Ascending aorta (tissue), 2 donors: ENCODE measurements around the gene SHOC2. TPM values are rescaled to one million over a fixed set of nuclear protein-coding genes. Genes with fewer than 3 reads are reported as not detected.

ENCODE experiments used
- DNase-seq, 2 donors: peaks; one replicate each; pipeline ENCODE4 v3.0.0-alpha.2; 2019; ENCODE audit warnings: low spot score in 2 of 2
- H3K27ac ChIP-seq, 2 donors: fragments of 200-600 bp; sonication (generic); one replicate each; pipeline ENCODE4 v1.5.1; 2016 to 2017; ENCODE audit warnings: mild to moderate bottlenecking in 1 of 2
- H3K27me3 ChIP-seq: fragments of 200-600 bp; sonication (generic); one replicate; pipeline ENCODE4 v1.5.1; 2017
- H3K36me3 ChIP-seq, 2 donors: fragments of 200-600 bp; sonication (generic); one replicate each; pipeline ENCODE4 v1.5.1; 2016
- H3K4me1 ChIP-seq, 2 donors: fragments of 200-600 bp; sonication (generic); one replicate each; pipeline ENCODE4 v1.5.1; 2016 to 2017; ENCODE audit warnings: mild to moderate bottlenecking in 1 of 2
- H3K4me3 ChIP-seq, 2 donors: fragments of 200-600 bp; sonication (generic); one replicate each; pipeline ENCODE4 v1.5.1; 2016 to 2017; ENCODE audit warnings: mild to moderate bottlenecking in 1 of 2
- H3K9me3 ChIP-seq, 2 donors: fragments of 200-600 bp; sonication (generic); one replicate each; pipeline ENCODE4 v1.5.1; 2016
- CTCF ChIP-seq, 3 experiments: fragments of 200-600 bp in 2 of 3; fragments of 450-650 bp in 1 of 3; sonication (generic) in 2 of 3; IDR thresholded peaks; one replicate each; pipeline ENCODE4 v1.5.1; 2016 to 2019; ENCODE audit warnings: antibody characterized with exemption in 3 of 3, mild to moderate bottlenecking in 1 of 3, moderate library complexity in 1 of 3
- intact Hi-C: fragments of 100-400 bp; cut with DNase I; formaldehyde crosslinking; loops from one replicate; pipeline ENCODE4 v1.15.1; 2023
- total RNA-seq: library from RNA; depleted of rRNA; stranded (reverse); fragments of >200 nt; gene quantifications from one replicate; pipeline ENCODE4 v1.1.0, GENCODE V29; 2016

The SHOC2 gene
- total RNA-seq, 1 donor from 2014 or later: 49.6 TPM

GRCh38 chr10:110995301-110995700 lies 75.9 kb downstream of the SHOC2 start:
- intact Hi-C loops: no loop called here
- Histone ChIP-seq H3K27ac (no peak overlapping the region), H3K4me3 (no peak overlapping the region), H3K4me1 (peaks cover 0 to 4% of the 10 kb centered on the region in 2 donors), H3K9me3 (no peaks in the 10 kb centered on the region), H3K27me3 (no peaks in the 10 kb centered on the region), H3K36me3 (no peaks in the 10 kb centered on the region)
- TF ChIP-seq CTCF (IDR thresholded peaks at IDR 0.05): no peak
- DNase-seq: no peak

GRCh38 chr10:110996256-110996655 lies 76.9 kb downstream of the SHOC2 start:
- intact Hi-C loops: no loop called here

DNA sequence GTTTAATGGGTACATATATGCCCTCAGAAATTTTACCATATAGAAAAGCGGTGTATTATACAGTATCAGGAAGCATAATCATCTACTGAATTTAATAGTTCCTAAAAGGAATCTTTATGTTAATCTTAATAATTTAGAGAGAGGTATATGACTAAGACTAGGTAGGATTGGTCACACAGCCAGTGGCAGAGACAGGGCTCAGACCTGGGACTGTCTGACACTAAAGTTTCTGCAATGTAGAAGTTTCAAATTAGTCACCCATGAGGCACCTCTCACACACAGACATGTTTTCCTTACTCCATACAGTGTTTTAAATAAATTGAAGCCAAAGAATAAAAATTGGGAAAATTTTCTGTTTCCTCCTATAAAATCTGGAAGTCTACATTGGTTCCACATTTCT lies 84.6 kb downstream of the SHOC2 start:
- H3K4me1 ChIP-seq: no peaks in the 10 kb centered on the region
- H3K36me3 ChIP-seq: peaks cover 0 to 32% of the 10 kb centered on the region in 2 donors
- intact Hi-C loops: loop anchor here (10.0 kb wide), 1 partner anchor 79 kb away; no protein-coding TSS in a partner anchor

More at GRCh38 chr10:110996256-110996655, 76.9 kb downstream of the SHOC2 start:
- TF ChIP-seq CTCF (IDR thresholded peaks at IDR 0.05): no peak
- H3K4me1 ChIP-seq: peaks cover 0 to 4% of the 10 kb centered on the region in 2 donors
- DNase-seq: no peak
- no peak overlapping the region for H3K4me3 ChIP-seq
- H3K36me3 ChIP-seq: peaks cover 0 to 3% of the 10 kb centered on the region in 2 donors
- no peak overlapping the region for H3K27ac ChIP-seq
- H3K9me3 ChIP-seq: no peaks in the 10 kb centered on the region
- no peaks in the 10 kb centered on the region for H3K27me3 ChIP-seq

DNA sequence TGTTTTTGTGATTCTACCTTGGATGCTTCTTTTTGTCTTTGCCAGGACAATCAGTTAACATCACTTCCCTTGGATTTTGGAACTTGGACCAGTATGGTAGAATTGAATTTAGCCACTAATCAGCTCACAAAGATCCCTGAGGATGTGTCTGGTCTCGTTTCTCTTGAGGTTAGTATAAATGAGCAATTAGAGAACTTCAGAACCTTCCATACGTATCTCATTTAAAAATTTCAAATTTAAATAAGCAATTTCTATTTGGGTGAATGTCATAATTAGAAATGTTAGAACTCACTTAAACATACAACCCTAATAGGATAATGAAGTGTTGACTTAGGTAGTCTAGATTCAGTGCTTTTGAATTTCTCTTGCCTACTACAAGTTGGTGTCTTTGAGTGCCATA lies 88.1 kb downstream of the SHOC2 start:
- Histone ChIP-seq H3K4me3 (no peak overlapping the region), H3K4me1 (no peaks in the 10 kb centered on the region), H3K9me3 (no peaks in the 10 kb centered on the region), H3K36me3 (peaks cover 9 to 51% of the 10 kb centered on the region in 2 donors), H3K27me3 (no peaks in the 10 kb centered on the region), H3K27ac (no peak overlapping the region)
- TF ChIP-seq CTCF (IDR thresholded peaks at IDR 0.05): no peak
- DNase-seq: no peak
- intact Hi-C loops: loop anchor here (10.0 kb wide), 1 partner anchor 83 kb away; no protein-coding TSS in a partner anchor

More for the DNA sequence above, 84.6 kb downstream of the SHOC2 start:
- TF ChIP-seq CTCF (IDR thresholded peaks at IDR 0.05): no peak
- Histone ChIP-seq H3K4me3 (no peak overlapping the region), H3K9me3 (no peaks in the 10 kb centered on the region), H3K27me3 (no peaks in the 10 kb centered on the region), H3K27ac (no peak overlapping the region)
- DNase-seq: no peak

- no peaks in the 10 kb centered on the region for H3K9me3 ChIP-seq
- no peaks in the 10 kb centered on the region for H3K4me1 ChIP-seq
- intact Hi-C loops: no loop called here
- peaks cover 9 to 42% of the 10 kb centered on the region in 2 donors for H3K36me3 ChIP-seq
- H3K4me3 ChIP-seq: no peak overlapping the region
- TF ChIP-seq CTCF (IDR thresholded peaks at IDR 0.05): no peak
- no peak overlapping the region for H3K27ac ChIP-seq
- no peak for DNase-seq
- H3K27me3 ChIP-seq: no peaks in the 10 kb centered on the region
These were observed 95.8 kb downstream of the SHOC2 start for GRCh38 chr10:111015181-111015580.

- no peak for DNase-seq
- Histone ChIP-seq H3K27ac (no peak overlapping the region), H3K9me3 (no peaks in the 10 kb centered on the region), H3K4me3 (no peak overlapping the region), H3K27me3 (no peaks in the 10 kb centered on the region), H3K4me1 (no peaks in the 10 kb centered on the region), H3K36me3 (peaks cover 0 to 31% of the 10 kb centered on the region in 2 donors)
- intact Hi-C loops: no loop called here
- no peak for TF ChIP-seq CTCF (IDR thresholded peaks at IDR 0.05)
These were observed 97.7 kb downstream of the SHOC2 start for GRCh38 chr10:111017098-111017497.
